WTC11 (cell line): ENCODE results near the gene SPINDOC. TPM values are rescaled to one million over a fixed set of nuclear protein-coding genes. Genes with fewer than 3 reads are reported as not detected.

Experiments used
- ATAC-seq: fragments of 200-7000 bp; cut with Tn5 transposase; 2 replicates; pipeline ENCODE4 v1.10.0; 2021; ENCODE audit warnings: mild to moderate bottlenecking, moderate library complexity
- CTCF ChIA-PET: fragments of 300-600 bp; sonication (Branson Sonifier 250); formaldehyde crosslinking; loops from one replicate; lab custom pipeline; 2021; ENCODE audit warnings: antibody characterized with exemption; lab: Charles Lee
- POLR2A ChIA-PET: fragments of 350-600 bp; sonication (Branson Sonifier 250); formaldehyde crosslinking; loops from one replicate; lab custom pipeline; 2021; ENCODE audit warnings: antibody characterized with exemption; lab: Charles Lee
- DNase-seq: peaks from one replicate; pipeline ENCODE4 v3.0.0; 2021; ENCODE audit warnings: low spot score
- H3K27ac Mint-ChIP-seq: 2 replicates; pipeline ENCODE4 v1.8.0; 2021; ENCODE audit warnings: mixed read lengths
- H3K27me3 Mint-ChIP-seq: 2 replicates; pipeline ENCODE4 v1.8.0; 2021; ENCODE audit warnings: low read depth, mild to moderate bottlenecking, moderate library complexity, mixed read lengths
- H3K36me3 Mint-ChIP-seq: 2 replicates; pipeline ENCODE4 v1.8.0; 2021; ENCODE audit warnings: mixed read lengths
- H3K4me1 Mint-ChIP-seq: 2 replicates; pipeline ENCODE4 v1.8.0; 2022; ENCODE audit warnings: mixed read lengths
- H3K4me3 Mint-ChIP-seq: 2 replicates; pipeline ENCODE4 v1.8.0; 2021; ENCODE audit warnings: mild to moderate bottlenecking, moderate library complexity, mixed read lengths
- H3K9me3 Mint-ChIP-seq: 2 replicates; pipeline ENCODE4 v1.8.0; 2021; ENCODE audit warnings: mixed read lengths
- ARID4B ChIP-seq: sonication (generic); formaldehyde crosslinking; IDR thresholded peaks from 2 replicates; pipeline ENCODE4 v1.8.0; 2023; ENCODE audit warnings: missing genetic modification reagents, mild to moderate bottlenecking, borderline replicate concordance
- CBFB ChIP-seq: sonication (generic); formaldehyde crosslinking; IDR thresholded peaks from 2 replicates; pipeline ENCODE4 v1.8.1; 2022; ENCODE audit warnings: mild to moderate bottlenecking, low read depth, missing genetic modification reagents
- CREM ChIP-seq: sonication (generic); formaldehyde crosslinking; IDR thresholded peaks from 2 replicates; pipeline ENCODE4 v1.8.1; 2022; ENCODE audit warnings: mild to moderate bottlenecking, missing genetic modification reagents, moderate library complexity
- E2F4 ChIP-seq: sonication (generic); formaldehyde crosslinking; IDR thresholded peaks from 2 replicates; pipeline ENCODE4 v1.8.1; 2022; ENCODE audit warnings: low read depth, mild to moderate bottlenecking, moderate library complexity, missing genetic modification reagents, borderline replicate concordance
- JUN ChIP-seq: sonication (generic); formaldehyde crosslinking; IDR thresholded peaks from 2 replicates; pipeline ENCODE4 v1.8.0; 2023; ENCODE audit warnings: mild to moderate bottlenecking, missing genetic modification reagents
- NR1H2 ChIP-seq: sonication (generic); formaldehyde crosslinking; IDR thresholded peaks from 2 replicates; pipeline ENCODE4 v1.9.0; 2021; ENCODE audit warnings: mild to moderate bottlenecking, moderate library complexity, missing genetic modification reagents
- OVOL2 ChIP-seq: fragments of 250-450 bp; sonication (Bioruptor Pico); IDR thresholded peaks from 2 replicates; pipeline ENCODE4 v1.9.0; 2021; ENCODE audit warnings: mild to moderate bottlenecking, borderline replicate concordance
- PRRX2 ChIP-seq: fragments of 250-450 bp; sonication (Bioruptor Pico); IDR thresholded peaks from 2 replicates; pipeline ENCODE4 v1.8.0; 2021; ENCODE audit warnings: mild to moderate bottlenecking
- RELA ChIP-seq: sonication (generic); formaldehyde crosslinking; IDR thresholded peaks from 2 replicates; pipeline ENCODE4 v1.8.1; 2022; ENCODE audit warnings: missing genetic modification reagents, mild to moderate bottlenecking, borderline replicate concordance
- SOX15 ChIP-seq: fragments of 250-450 bp; sonication (Bioruptor Pico); IDR thresholded peaks from 2 replicates; pipeline ENCODE4 v1.9.0; 2021; ENCODE audit warnings: mild to moderate bottlenecking
- SP1 ChIP-seq: sonication (generic); formaldehyde crosslinking; conservative IDR thresholded peaks from 2 replicates; pipeline ENCODE4 v1.8.1; 2022; ENCODE audit warnings: missing genetic modification reagents
- TCF7 ChIP-seq: sonication (generic); formaldehyde crosslinking; IDR thresholded peaks from 2 replicates; pipeline ENCODE4 v1.8.0; 2022; ENCODE audit warnings: mild to moderate bottlenecking, low read depth, missing genetic modification reagents, moderate library complexity
- TEAD1 ChIP-seq: sonication (generic); formaldehyde crosslinking; IDR thresholded peaks from 2 replicates; pipeline ENCODE4 v1.8.0; 2022; ENCODE audit warnings: mild to moderate bottlenecking, missing genetic modification reagents
- ZBTB21 ChIP-seq: sonication (generic); formaldehyde crosslinking; IDR thresholded peaks from 2 replicates; pipeline ENCODE4 v1.8.1; 2023; ENCODE audit warnings: mild to moderate bottlenecking, missing genetic modification reagents, borderline replicate concordance
- ZNF232 ChIP-seq: sonication (generic); formaldehyde crosslinking; IDR thresholded peaks from 2 replicates; pipeline ENCODE4 v1.8.0; 2022; ENCODE audit warnings: mild to moderate bottlenecking, missing genetic modification reagents
- ZNF512 ChIP-seq: sonication (generic); formaldehyde crosslinking; IDR thresholded peaks from 2 replicates; pipeline ENCODE4 v1.8.1; 2022; ENCODE audit warnings: missing genetic modification reagents, borderline replicate concordance
- total RNA-seq: library from RNA; stranded (reverse); gene quantifications from 3 replicates; pipeline ENCODE4 v1.2.3, GENCODE V29; 2021
- TF ChIP-seq, protein P1 (sequence below): sonication (generic); formaldehyde crosslinking; IDR thresholded peaks from 2 replicates; pipeline ENCODE4 v1.8.1; 2023; ENCODE audit warnings: mild to moderate bottlenecking, missing genetic modification reagents
- TF ChIP-seq, protein P2 (sequence below): sonication (generic); formaldehyde crosslinking; IDR thresholded peaks from 2 replicates; pipeline ENCODE4 v1.8.0; 2023; ENCODE audit warnings: missing genetic modification reagents

The SPINDOC gene
- total RNA-seq, 1 experiment from 2014 or later = 93.8 TPM

DNA sequence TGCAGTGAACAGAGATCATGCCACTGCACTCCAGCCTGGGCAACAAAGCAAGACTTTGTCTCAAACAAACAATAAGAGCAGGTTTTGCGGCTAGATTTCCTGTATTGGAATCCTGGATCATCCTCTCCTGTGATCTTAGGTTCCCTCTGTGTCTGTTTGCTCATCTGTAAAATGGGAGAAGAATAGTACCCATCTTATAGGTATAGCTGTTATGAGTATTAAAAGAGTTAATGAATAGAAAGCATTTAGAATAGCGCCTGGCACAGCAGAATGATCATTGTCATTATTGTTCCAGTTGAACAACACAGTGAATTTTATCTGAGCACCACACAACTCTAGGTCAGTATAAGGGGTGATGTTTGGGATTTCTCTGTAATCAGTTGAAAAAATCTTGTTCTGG lies 36.4 kb downstream of the SPINDOC start (continued):
- TF ChIP-seq SOX15 (CRISPR knock-in tag) = no peak
- no peak for TF ChIP-seq E2F4 (CRISPR knock-in tag)
- no peak for TF ChIP-seq JUN (CRISPR knock-in tag)
- no peak for TF ChIP-seq ZNF232 (CRISPR knock-in tag)
- no peak for TF ChIP-seq ZNF512 (CRISPR knock-in tag)
- no peak for TF ChIP-seq CREM (CRISPR knock-in tag)
- TF ChIP-seq, protein P1, sequence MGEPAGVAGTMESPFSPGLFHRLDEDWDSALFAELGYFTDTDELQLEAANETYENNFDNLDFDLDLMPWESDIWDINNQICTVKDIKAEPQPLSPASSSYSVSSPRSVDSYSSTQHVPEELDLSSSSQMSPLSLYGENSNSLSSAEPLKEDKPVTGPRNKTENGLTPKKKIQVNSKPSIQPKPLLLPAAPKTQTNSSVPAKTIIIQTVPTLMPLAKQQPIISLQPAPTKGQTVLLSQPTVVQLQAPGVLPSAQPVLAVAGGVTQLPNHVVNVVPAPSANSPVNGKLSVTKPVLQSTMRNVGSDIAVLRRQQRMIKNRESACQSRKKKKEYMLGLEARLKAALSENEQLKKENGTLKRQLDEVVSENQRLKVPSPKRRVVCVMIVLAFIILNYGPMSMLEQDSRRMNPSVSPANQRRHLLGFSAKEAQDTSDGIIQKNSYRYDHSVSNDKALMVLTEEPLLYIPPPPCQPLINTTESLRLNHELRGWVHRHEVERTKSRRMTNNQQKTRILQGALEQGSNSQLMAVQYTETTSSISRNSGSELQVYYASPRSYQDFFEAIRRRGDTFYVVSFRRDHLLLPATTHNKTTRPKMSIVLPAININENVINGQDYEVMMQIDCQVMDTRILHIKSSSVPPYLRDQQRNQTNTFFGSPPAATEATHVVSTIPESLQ (CRISPR knock-in tag) = no peak
- TF ChIP-seq TCF7 = no peak
- TF ChIP-seq ARID4B (CRISPR knock-in tag) = no peak

GRCh38 chr11:63850920-63851319 lies 37.7 kb downstream of the SPINDOC start:
- CTCF ChIA-PET = interaction anchor here (1.8 kb wide), 1 partner anchor 32 kb away, joined by 4 read pairs; no protein-coding TSS in a partner anchor
- H3K4me1 Mint-ChIP-seq = peaks cover 43% of the 10 kb centered on the region
- DNase-seq (no peak), ATAC-seq (no peak)
- POLR2A ChIA-PET = no interaction called here
- H3K4me3 Mint-ChIP-seq = no peak overlapping the region
- peaks cover 5% of the 10 kb centered on the region; the same call in 1 of the 2 replicates for H3K9me3 Mint-ChIP-seq
- H3K36me3 Mint-ChIP-seq = peaks cover 21% of the 10 kb centered on the region
- peak overlapping the region; percentile 77 for H3K27ac Mint-ChIP-seq
- H3K27me3 Mint-ChIP-seq = no peaks in the 10 kb centered on the region
- no peak for TF ChIP-seq SP1
- no peak for TF ChIP-seq OVOL2 (CRISPR knock-in tag)
- no peak for TF ChIP-seq TEAD1
- TF ChIP-seq RELA (CRISPR knock-in tag) = no peak
- no peak for TF ChIP-seq NR1H2
- TF ChIP-seq, protein P2, sequence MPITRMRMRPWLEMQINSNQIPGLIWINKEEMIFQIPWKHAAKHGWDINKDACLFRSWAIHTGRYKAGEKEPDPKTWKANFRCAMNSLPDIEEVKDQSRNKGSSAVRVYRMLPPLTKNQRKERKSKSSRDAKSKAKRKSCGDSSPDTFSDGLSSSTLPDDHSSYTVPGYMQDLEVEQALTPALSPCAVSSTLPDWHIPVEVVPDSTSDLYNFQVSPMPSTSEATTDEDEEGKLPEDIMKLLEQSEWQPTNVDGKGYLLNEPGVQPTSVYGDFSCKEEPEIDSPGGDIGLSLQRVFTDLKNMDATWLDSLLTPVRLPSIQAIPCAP = no peak
- no peak for TF ChIP-seq ZBTB21 (CRISPR knock-in tag)
- no peak for TF ChIP-seq CBFB (CRISPR knock-in tag)
- TF ChIP-seq PRRX2 (CRISPR knock-in tag) = no peak
